ENCODE results near the gene TMED5.

The TMED5 gene

GRCh38 chr1:93155335-93155734 is 24.9 kb downstream of the TMED5 start:
- TF ChIP-seq CTCF (IDR thresholded peaks at IDR 0.05; ENCODE audit: low read depth, low read length, missing control alignments), result no peak
- DNase-seq (ENCODE audit: extremely low read depth, low read depth), result no peak
- H3K4me3 ChIP-seq (replicated peaks; ENCODE audit: low read depth, low read length), result no peak overlapping the region

GRCh38 chr1:93154898-93155297 is 25.3 kb downstream of the TMED5 start:
- H3K4me3 ChIP-seq (replicated peaks; ENCODE audit: low read depth, low read length), result no peak overlapping the region
- TF ChIP-seq CTCF (IDR thresholded peaks at IDR 0.05; ENCODE audit: low read depth, low read length, missing control alignments), result no peak
- no peak for DNase-seq (ENCODE audit: extremely low read depth, low read depth)

- H3K4me3 ChIP-seq (replicated peaks; ENCODE audit: low read depth, low read length), result no peak overlapping the region
- DNase-seq (ENCODE audit: extremely low read depth, low read depth), result no peak
- TF ChIP-seq CTCF (IDR thresholded peaks at IDR 0.05; ENCODE audit: low read depth, low read length, missing control alignments), result no peak
Measured at GRCh38 chr1:93152835-93153234, 27.4 kb downstream of the TMED5 start.

- H3K4me3 ChIP-seq (replicated peaks; ENCODE audit: low read depth, low read length), result no peak overlapping the region
- DNase-seq (ENCODE audit: extremely low read depth, low read depth), result no peak
- no peak for TF ChIP-seq CTCF (IDR thresholded peaks at IDR 0.05; ENCODE audit: low read depth, low read length, missing control alignments)
Measured at GRCh38 chr1:93151474-93151873, 28.7 kb downstream of the TMED5 start.

GRCh38 chr1:93150729-93151128 is 29.5 kb downstream of the TMED5 start:
- no peak overlapping the region for H3K4me3 ChIP-seq (replicated peaks; ENCODE audit: low read depth, low read length)
- no peak for TF ChIP-seq CTCF (IDR thresholded peaks at IDR 0.05; ENCODE audit: low read depth, low read length, missing control alignments)
- DNase-seq (ENCODE audit: extremely low read depth, low read depth), result no peak

GRCh38 chr1:93148001-93148400 is 32.2 kb downstream of the TMED5 start:
- no peak for DNase-seq (ENCODE audit: extremely low read depth, low read depth)
- H3K4me3 ChIP-seq (replicated peaks; ENCODE audit: low read depth, low read length), result no peak overlapping the region
- no peak for TF ChIP-seq CTCF (IDR thresholded peaks at IDR 0.05; ENCODE audit: low read depth, low read length, missing control alignments)

GRCh38 chr1:93143769-93144168 is 36.4 kb downstream of the TMED5 start:
- no peak overlapping the region for H3K4me3 ChIP-seq (replicated peaks; ENCODE audit: low read depth, low read length)
- DNase-seq (ENCODE audit: extremely low read depth, low read depth), result no peak

More at GRCh38 chr1:93143769-93144168, 36.4 kb downstream of the TMED5 start:
- no peak for TF ChIP-seq CTCF (IDR thresholded peaks at IDR 0.05; ENCODE audit: low read depth, low read length, missing control alignments)

Data from HFF-Myc (cell line).